CD14-positive monocyte (primary cell): ENCODE data around the gene TNFAIP8L3. TPM values are rescaled to one million over a fixed set of nuclear protein-coding genes. Genes with fewer than 3 reads are reported as not detected.

Source experiments
- DNase-seq, 3 donors: peaks; one replicate each; pipeline ENCODE4 v3.0.0-alpha.2; 2011 to 2022
- H2AFZ ChIP-seq: 2 replicates; pipeline ENCODE4 v1.6.0; 2012; ENCODE audit warnings: mild to moderate bottlenecking, low read depth, low read length, inconsistent platforms; ENCODE audit not compliant: insufficient read depth, poor library complexity, severe bottlenecking
- H3K27ac ChIP-seq, 2 donors: 1 replicate in 1 of 2; 2 replicates in 1 of 2; pipeline ENCODE4 v1.5.1; 2012 to 2013; ENCODE audit warnings: low read length in 2 of 2, control low read depth in 1 of 2, inconsistent platforms in 1 of 2, low read depth in 1 of 2, mild to moderate bottlenecking in 1 of 2
- H3K27me3 ChIP-seq, 2 donors: one replicate each; pipeline versions ENCODE4 v1.6.0 to v1.6.1; 2011 to 2013; ENCODE audit warnings: low read length in 2 of 2; ENCODE audit not compliant: control insufficient read depth in 2 of 2, insufficient read depth in 2 of 2
- H3K36me3 ChIP-seq, 2 donors: replicated peaks in 1 of 2; 1 replicate in 1 of 2; 2 replicates in 1 of 2; pipeline versions ENCODE4 v1.5.1 to v1.6.1; 2012 to 2013; ENCODE audit warnings: low read length in 2 of 2, control low read depth in 1 of 2, inconsistent platforms in 1 of 2, mild to moderate bottlenecking in 1 of 2; ENCODE audit not compliant: insufficient read depth in 2 of 2, control insufficient read depth in 1 of 2
- H3K4me1 ChIP-seq, 2 donors: 1 replicate in 1 of 2; 2 replicates in 1 of 2; pipeline versions ENCODE4 v1.5.1 to v1.6.1; 2012 to 2013; ENCODE audit warnings: low read length in 2 of 2, control low read depth in 1 of 2, inconsistent platforms in 1 of 2, mild to moderate bottlenecking in 1 of 2, moderate library complexity in 1 of 2; ENCODE audit not compliant: insufficient read depth in 2 of 2, control insufficient read depth in 1 of 2
- H3K4me2 ChIP-seq: replicated peaks from 2 replicates; pipeline ENCODE3; 2012; ENCODE audit warnings: low read length, moderate library complexity, mild to moderate bottlenecking; ENCODE audit not compliant: poor library complexity, severe bottlenecking; ENCODE audit errors: extremely low read depth
- H3K4me3 ChIP-seq, 3 experiments: fragments of 200-600 bp in 1 of 3; sonication (generic) in 1 of 3; replicated peaks in 1 of 3; 1 replicate in 2 of 3; 2 replicates in 1 of 3; pipeline ENCODE4 v1.5.1; 2011 to 2013; ENCODE audit warnings: low read length in 3 of 3, mild to moderate bottlenecking in 3 of 3, control low read depth in 2 of 3, low read depth in 2 of 3, inconsistent platforms in 1 of 3, moderate library complexity in 1 of 3
- H3K79me2 ChIP-seq: 2 replicates; pipeline ENCODE4 v1.6.0; 2012; ENCODE audit warnings: mild to moderate bottlenecking, control low read depth, inconsistent platforms, low read length, moderate library complexity; ENCODE audit not compliant: insufficient read depth
- H3K9ac ChIP-seq: 2 replicates; pipeline ENCODE4 v1.6.0; 2017; ENCODE audit warnings: low read length, mild to moderate bottlenecking; ENCODE audit not compliant: insufficient read depth, poor library complexity, severe bottlenecking
- H3K9me3 ChIP-seq, 2 donors: replicated peaks in 1 of 2; 1 replicate in 1 of 2; 2 replicates in 1 of 2; pipeline versions ENCODE4 v1.5.1 to v1.6.1; 2012 to 2013; ENCODE audit warnings: low read length in 2 of 2, control low read depth in 1 of 2; ENCODE audit not compliant: control insufficient read depth in 1 of 2, insufficient read depth in 1 of 2
- H4K20me1 ChIP-seq: 2 replicates; pipeline ENCODE4 v1.6.0; 2012; ENCODE audit warnings: mild to moderate bottlenecking, low read length, control low read depth, moderate library complexity; ENCODE audit not compliant: insufficient read depth
- H3K27ac Mint-ChIP-seq, 7 donors: one replicate each; pipeline ENCODE4 v1.8.0; 2020; ENCODE audit warnings: mild to moderate bottlenecking in 7 of 7, mixed read lengths in 7 of 7, moderate library complexity in 6 of 7, inconsistent platforms in 2 of 7
- H3K27me3 Mint-ChIP-seq, 3 donors: one replicate each; pipeline ENCODE4 v1.8.0; 2021 to 2022; ENCODE audit warnings: low read depth in 3 of 3, mild to moderate bottlenecking in 3 of 3, mixed read lengths in 3 of 3, moderate library complexity in 3 of 3, inconsistent platforms in 1 of 3
- H3K36me3 Mint-ChIP-seq, 2 donors: one replicate each; pipeline ENCODE4 v1.8.0; 2020; ENCODE audit warnings: mixed read lengths in 2 of 2, inconsistent platforms in 1 of 2, mild to moderate bottlenecking in 1 of 2
- H3K4me1 Mint-ChIP-seq: one replicate; pipeline ENCODE4 v1.8.0; 2020; ENCODE audit warnings: mild to moderate bottlenecking, mixed read lengths
- H3K4me3 Mint-ChIP-seq, 2 donors: one replicate each; pipeline ENCODE4 v1.8.0; 2020; ENCODE audit warnings: mild to moderate bottlenecking in 2 of 2, mixed read lengths in 2 of 2, moderate library complexity in 1 of 2
- H3K9me3 Mint-ChIP-seq, 7 donors: one replicate each; pipeline ENCODE4 v1.8.0; 2020 to 2022; ENCODE audit warnings: mixed read lengths in 7 of 7, mild to moderate bottlenecking in 6 of 7, moderate library complexity in 6 of 7, inconsistent platforms in 2 of 7
- WGBS: methylation state at CpG from one replicate; pipeline ENCODE4 v1.1.5; 2013; ENCODE audit warnings: missing lambda C conversion rate; ENCODE audit not compliant: insufficient coverage; 5-methylcytosine and 5-hydroxymethylcytosine counted together
- intact Hi-C, 2 donors: fragments of 100-400 bp; cut with micrococcal nuclease; formaldehyde crosslinking; loops; one replicate each; pipeline versions ENCODE4 v1.15.0 to v1.15.1; 2023
- polyA plus RNA-seq, 3 donors: library from polyadenylated mRNA; depleted of rRNA in 1 of 3; unstranded in 2 of 3; stranded (reverse) in 1 of 3; fragments of 300-500 nt in 2 of 3; fragments of >200 nt in 1 of 3; fragmentation: Illumina TruSeq in 2 of 3; gene quantifications; 1 replicate in 2 of 3; 2 replicates in 1 of 3; pipeline ENCODE4 v1.2.3, GENCODE V29; 2012 to 2021
- TF ChIP-seq, protein P1 (sequence below): fragments of 200-600 bp; IDR thresholded peaks from one replicate; pipeline ENCODE4 v1.8.0; 2022; ENCODE audit warnings: antibody characterized with exemption, mild to moderate bottlenecking

Gene TNFAIP8L3
- polyA plus RNA-seq, 3 donors: not detected

DNA sequence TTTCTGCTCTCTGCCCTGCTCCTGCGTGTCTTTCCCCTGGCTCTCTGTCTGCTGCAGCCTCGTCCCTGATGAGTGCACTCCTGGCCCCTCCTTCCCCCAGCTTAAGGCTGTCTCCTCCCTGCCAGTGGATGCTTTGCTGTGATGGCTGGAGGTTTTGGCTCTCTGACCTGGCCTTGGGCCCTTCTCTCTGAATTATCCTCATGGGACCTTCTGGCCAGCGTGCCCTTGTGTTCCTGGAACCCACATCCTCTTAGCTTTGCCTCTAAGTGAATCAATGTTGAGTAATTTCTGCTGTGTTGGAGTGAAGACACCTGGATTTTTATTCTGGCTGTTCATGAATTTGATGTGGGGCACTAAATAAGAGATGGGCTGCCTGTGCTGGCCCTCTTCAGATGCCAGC, 9.8 kb upstream of the TNFAIP8L3 start:
- no peak overlapping the region for H3K4me3 Mint-ChIP-seq
- Histone ChIP-seq H3K4me1 (no peaks in the 10 kb centered on the region), H3K27ac (no peak overlapping the region), H3K4me3 (no peak overlapping the region), H3K36me3 (no peaks in the 10 kb centered on the region), H3K9ac (no peak overlapping the region), H3K9me3 (no peaks in the 10 kb centered on the region), H3K27me3 (peaks cover 28 to 38% of the 10 kb centered on the region in 2 donors), H3K4me2 (no peak overlapping the region), H4K20me1 (no peaks in the 10 kb centered on the region), H2AFZ (no peak overlapping the region), H3K79me2 (no peaks in the 10 kb centered on the region)
- H3K9me3 Mint-ChIP-seq: peaks cover 0 to 4% (median 0%) of the 10 kb centered on the region in 7 donors
- no peaks in the 10 kb centered on the region for H3K4me1 Mint-ChIP-seq
- TF ChIP-seq, protein P1, sequence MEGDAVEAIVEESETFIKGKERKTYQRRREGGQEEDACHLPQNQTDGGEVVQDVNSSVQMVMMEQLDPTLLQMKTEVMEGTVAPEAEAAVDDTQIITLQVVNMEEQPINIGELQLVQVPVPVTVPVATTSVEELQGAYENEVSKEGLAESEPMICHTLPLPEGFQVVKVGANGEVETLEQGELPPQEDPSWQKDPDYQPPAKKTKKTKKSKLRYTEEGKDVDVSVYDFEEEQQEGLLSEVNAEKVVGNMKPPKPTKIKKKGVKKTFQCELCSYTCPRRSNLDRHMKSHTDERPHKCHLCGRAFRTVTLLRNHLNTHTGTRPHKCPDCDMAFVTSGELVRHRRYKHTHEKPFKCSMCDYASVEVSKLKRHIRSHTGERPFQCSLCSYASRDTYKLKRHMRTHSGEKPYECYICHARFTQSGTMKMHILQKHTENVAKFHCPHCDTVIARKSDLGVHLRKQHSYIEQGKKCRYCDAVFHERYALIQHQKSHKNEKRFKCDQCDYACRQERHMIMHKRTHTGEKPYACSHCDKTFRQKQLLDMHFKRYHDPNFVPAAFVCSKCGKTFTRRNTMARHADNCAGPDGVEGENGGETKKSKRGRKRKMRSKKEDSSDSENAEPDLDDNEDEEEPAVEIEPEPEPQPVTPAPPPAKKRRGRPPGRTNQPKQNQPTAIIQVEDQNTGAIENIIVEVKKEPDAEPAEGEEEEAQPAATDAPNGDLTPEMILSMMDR: no peak
- no peak overlapping the region for H3K27ac Mint-ChIP-seq
- intact Hi-C loops: no loop called here
- no peak for DNase-seq
- no peaks in the 10 kb centered on the region for H3K36me3 Mint-ChIP-seq
- no CpG with 5 or more reads among the region's 3 CpGs for WGBS
- peaks cover 14 to 46% (median 34%) of the 10 kb centered on the region in 3 donors for H3K27me3 Mint-ChIP-seq

DNA sequence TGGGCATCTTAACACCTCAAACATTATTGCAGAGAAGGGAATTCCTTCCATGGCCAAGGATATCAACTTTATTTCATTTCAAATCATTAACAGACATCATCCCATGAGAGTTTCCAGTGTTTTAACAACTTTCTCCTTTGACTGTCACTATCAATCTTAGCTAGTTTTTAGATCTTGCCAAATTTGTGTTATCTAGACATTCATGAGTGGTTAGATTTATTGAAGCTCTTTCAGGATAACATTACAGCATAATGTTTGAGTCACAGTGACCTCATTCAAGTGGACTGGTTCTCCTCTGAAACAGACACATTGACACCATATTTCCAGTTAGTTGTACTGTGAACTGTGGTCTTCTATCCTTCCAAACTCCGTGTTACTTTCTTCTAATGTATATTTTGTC, 8.6 kb upstream of the TNFAIP8L3 start:
- Mint-ChIP-seq H3K27me3 (peaks cover 20 to 49% (median 40%) of the 10 kb centered on the region in 3 donors), H3K4me3 (no peak overlapping the region), H3K27ac (no peak overlapping the region), H3K4me1 (no peaks in the 10 kb centered on the region), H3K36me3 (no peaks in the 10 kb centered on the region), H3K9me3 (peaks cover 0 to 4% (median 0%) of the 10 kb centered on the region in 7 donors)
- intact Hi-C loops: no loop called here
- 100% methylated on average over 1 of the region's 1 CpG for WGBS
- Histone ChIP-seq H3K36me3 (no peaks in the 10 kb centered on the region), H3K9me3 (no peaks in the 10 kb centered on the region), H3K4me3 (no peak overlapping the region), H4K20me1 (no peaks in the 10 kb centered on the region), H3K27ac (no peak overlapping the region), H3K27me3 (peaks cover 35 to 44% of the 10 kb centered on the region in 2 donors), H2AFZ (no peak overlapping the region), H3K79me2 (no peaks in the 10 kb centered on the region), H3K9ac (no peak overlapping the region), H3K4me2 (no peak overlapping the region), H3K4me1 (peaks cover under 1 to 1% of the 10 kb centered on the region in 2 donors)
- no peak for DNase-seq
- TF ChIP-seq, protein P1: no peak
